ENCODE measurements around the gene ANO2.

The ANO2 gene

DNA sequence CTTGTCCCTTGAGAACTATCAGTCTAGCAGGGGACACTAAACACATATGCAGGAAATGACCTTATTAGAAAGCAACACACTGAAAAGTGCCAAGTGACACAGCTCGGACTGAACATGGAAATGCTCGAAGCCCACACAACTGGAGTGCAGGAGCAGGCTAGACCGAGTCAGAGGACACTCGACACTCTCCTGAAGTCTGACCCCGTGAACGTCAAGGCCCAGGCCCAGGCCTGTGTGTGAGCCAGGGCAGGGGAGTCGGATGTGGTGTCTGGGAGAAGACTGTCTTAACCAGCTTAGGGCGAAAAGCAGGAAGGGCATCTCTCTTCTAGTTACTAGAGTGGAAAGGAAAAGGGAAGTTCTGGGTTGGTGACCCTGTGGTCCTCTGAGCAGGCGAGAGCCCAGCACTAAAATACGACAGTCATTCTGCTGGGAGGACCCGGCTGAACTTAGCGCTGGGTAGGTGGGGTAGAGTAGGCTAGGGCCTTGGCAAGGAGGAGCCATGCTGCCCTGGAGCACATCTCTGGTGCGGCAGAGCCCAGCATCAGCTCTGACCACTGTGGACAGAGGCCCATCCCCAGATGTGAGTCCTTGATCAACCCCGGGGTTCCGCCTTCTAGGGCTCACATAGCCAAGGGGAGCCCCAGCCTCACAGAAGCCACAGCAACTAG, 420.2 kb downstream of the ANO2 start:
- no peak for DNase-seq

GRCh38 chr12:5524116-5524768, 420.8 kb downstream of the ANO2 start:
- no peak for DNase-seq

DNA sequence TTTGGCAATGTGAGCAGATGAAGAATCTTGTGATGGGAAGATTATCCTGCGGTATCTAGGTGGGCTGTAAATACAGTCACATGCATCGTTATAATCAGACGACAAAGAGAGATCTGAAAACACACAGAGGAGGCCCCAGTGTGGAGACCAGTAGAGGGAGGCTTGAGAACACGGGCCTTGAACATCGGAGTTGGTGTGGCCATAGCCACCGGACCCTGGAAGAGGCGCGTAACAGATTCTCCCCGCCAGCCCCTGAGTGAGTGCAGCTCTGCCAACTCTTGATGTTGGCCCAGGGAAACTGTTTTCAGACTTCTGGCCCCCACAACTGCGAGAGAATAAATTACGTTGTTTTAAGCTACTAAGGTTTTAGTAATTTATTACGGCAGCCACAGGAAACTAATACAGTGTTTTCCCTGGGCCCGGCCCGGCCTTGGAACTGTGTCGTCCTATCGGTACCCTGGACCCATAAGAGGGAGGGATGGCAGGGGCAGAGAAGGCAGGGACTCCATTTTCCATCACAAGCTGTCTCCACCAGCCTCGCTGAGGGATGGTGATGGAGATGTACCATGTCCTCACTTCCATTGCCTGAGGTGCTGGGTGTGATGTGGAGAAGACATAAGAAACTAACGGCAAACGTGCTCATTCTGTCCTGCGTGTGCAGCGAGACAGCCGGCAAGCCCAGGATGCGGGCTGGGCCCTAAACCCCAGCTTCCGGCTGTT, 421.5 kb downstream of the ANO2 start:
- no peak for DNase-seq

- DNase-seq: no peak
These were observed 422.4 kb downstream of the ANO2 start for GRCh38 chr12:5522432-5523335.

- DNase-seq: no peak
These were observed 423.4 kb downstream of the ANO2 start for GRCh38 chr12:5521456-5522325.

DNA sequence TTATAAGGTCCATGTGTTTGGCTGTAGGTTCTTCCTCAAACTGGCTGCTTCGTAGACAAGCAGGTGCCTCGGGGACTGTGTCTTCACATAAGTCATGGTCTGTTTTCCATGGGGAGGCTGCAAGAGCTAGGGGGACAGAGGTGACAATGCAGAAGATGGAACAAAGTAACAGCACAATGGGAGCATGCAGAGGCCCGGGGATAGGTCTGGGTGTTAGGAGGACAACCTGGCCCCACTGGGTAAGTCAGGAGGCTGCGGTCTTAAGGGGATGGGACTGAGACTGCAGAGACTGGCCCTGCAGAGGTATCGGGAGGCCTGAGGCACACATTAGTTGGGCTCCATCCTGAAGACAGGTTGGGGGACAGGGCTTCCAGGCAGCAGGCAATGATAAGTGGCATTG, 424.2 kb downstream of the ANO2 start:
- no peak for DNase-seq

GRCh38 chr12:5520037-5520436, 425.0 kb downstream of the ANO2 start:
- no peak for DNase-seq

GRCh38 chr12:5518584-5519365, 426.3 kb downstream of the ANO2 start:
- DNase-seq: no peak

- DNase-seq: no peak
These were observed 428.5 kb downstream of the ANO2 start for GRCh38 chr12:5516371-5517241.

DNA sequence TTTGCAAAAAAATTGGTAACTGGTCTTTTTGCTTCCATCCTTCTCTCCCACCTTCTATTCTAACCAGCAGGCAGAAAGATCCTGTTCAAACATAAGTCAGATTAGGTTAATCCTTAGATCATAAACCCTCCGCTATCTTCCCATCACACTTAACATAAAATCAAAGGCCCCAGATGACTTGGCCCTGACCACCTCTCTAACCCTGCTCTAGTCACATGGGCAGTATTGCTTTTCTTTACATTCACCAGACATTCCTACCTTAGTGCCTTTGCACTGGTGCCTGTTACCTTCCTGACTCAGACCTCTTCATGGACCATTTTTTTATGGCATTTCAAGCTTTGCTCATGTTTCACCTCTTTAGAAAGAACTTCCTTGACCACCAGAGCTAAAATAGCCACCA, 429.6 kb downstream of the ANO2 start:
- DNase-seq: no peak

DNA sequence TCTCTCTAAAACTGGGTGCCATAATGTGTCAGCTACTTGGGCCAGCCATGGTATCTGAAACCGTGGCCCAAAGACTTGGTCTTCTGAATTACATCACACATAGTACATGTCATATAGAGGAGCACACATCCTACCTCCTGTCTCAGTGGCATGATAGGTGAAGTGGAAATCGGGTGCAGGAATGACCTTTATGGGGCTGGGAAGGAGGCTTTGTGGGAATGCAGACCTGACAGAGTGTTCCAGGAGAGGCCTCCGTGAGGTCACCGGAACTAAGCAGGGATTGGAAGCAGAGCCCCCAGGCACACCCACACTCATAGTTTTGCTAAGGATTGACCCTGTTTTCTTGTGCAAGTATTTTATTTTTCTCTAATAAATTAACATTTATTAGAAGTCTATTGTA, 430.5 kb downstream of the ANO2 start:
- no peak for DNase-seq

DNA sequence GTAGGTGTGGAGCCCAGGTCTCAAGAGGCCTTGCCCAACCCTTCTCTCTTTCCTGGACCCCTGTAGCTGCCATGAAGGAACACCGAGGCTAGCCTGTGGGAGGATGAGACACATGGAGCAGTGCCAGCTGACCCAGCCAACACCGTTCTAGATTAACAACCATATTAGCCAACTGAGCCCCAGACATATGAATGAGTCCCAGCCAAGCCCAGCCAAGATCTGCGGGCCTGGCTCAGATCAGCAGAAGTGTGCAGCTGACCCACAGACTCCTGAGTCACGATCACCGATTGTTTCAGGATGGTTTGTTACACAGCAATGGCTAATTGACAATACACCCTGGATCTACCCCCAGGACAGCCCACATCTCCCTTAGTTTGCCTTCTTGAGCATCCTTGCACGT, 431.0 kb downstream of the ANO2 start:
- DNase-seq: no peak

DNA sequence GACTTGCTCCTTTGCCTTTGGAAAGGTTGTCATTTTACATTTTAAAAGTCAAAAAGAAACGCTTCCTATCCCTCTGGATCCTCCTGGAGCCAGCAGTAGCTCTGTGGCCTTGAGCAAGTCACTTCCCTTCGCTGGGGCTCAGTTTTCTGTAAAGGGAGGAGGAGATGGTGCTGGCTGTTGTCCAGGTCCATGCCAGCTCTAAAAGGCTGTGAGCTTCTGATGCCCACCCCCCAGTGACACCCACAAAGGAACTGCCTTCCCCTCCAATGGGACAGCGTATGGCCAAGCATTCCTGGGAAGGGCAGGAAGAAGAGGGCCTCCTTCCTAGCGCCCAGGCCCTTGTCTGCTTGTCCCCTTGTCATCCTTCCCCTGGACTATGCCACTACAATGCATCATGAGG, 431.7 kb downstream of the ANO2 start:
- DNase-seq: no peak

Data from NCI-H524 treated with DMSO at 0.1 percent for 48 hours (cell line).